ENCODE results near the gene ZNF81. TPM values are rescaled to one million over a fixed set of nuclear protein-coding genes. Genes with fewer than 3 reads are reported as not detected.

Gene ZNF81
- 2.6 and 2.8 TPM in 2 replicates for polyA plus RNA-seq (2013)

GRCh38 chrX:47836164-47837072 lies at the start of gene ZNF81:
TSS of gene ZNF81 (plus strand) at chrX:47836902. CDS start at chrX:47846268, 9,366 bp downstream.
- H2AK5ac ChIP-seq (ENCODE audit: low read length) = no peak within 1 kb of the TSS
- H3K4me1 ChIP-seq (ENCODE audit: control insufficient read depth in 1 of 2, insufficient read depth in 2 of 2, low read length in 2 of 2) = no peaks in the 10 kb centered on the region
- no peak within 1 kb of the TSS for H3K27ac ChIP-seq (ENCODE audit: low read depth, low read length)
- no CpG with 5 or more reads among the region's 41 CpGs for WGBS (ENCODE audit: extremely low coverage, insufficient coverage, insufficient read length)
- H3K36me3 ChIP-seq (ENCODE audit: control insufficient read depth in 1 of 2, insufficient read depth in 2 of 2, low read length in 2 of 2) = no peaks in the 10 kb centered on the region
- H2BK120ac ChIP-seq (ENCODE audit: insufficient read depth, low read length, poor library complexity) = no peak within 1 kb of the TSS
- H2BK12ac ChIP-seq (ENCODE audit: low read length) = no peak within 1 kb of the TSS
- peak within 1 kb of the TSS; percentile 49 for H4K12ac ChIP-seq (ENCODE audit: low read depth, low read length)
- H3K4me3 ChIP-seq (ENCODE audit: low read depth, low read length) = peak within 1 kb of the TSS; percentile 77
- no peak within 1 kb of the TSS for H3K18ac ChIP-seq (ENCODE audit: low read length)
- H3K14ac ChIP-seq (ENCODE audit: low read length) = no peak within 1 kb of the TSS
- H3K4ac ChIP-seq (ENCODE audit: low read depth, low read length) = no peak within 1 kb of the TSS
- no peaks in the 10 kb centered on the region for H3K79me2 ChIP-seq (ENCODE audit: control insufficient read depth, insufficient read depth, low read length, poor library complexity)
- H4K8ac ChIP-seq (ENCODE audit: low read depth, low read length) = peak within 1 kb of the TSS; percentile 83
- H3K27me3 ChIP-seq (ENCODE audit: insufficient read depth, low read length) = no peaks in the 10 kb centered on the region
- H3K9me3 ChIP-seq (ENCODE audit: insufficient read depth, low read depth, low read length) = no peaks in the 10 kb centered on the region
- H2BK5ac ChIP-seq (ENCODE audit: low read depth, low read length, poor library complexity) = peak within 1 kb of the TSS; percentile 32
- DNase-seq = peak; percentile 91 to 96
- H3K79me1 ChIP-seq (ENCODE audit: low read length) = no peaks in the 10 kb centered on the region
- no peak within 1 kb of the TSS for H3K23ac ChIP-seq (ENCODE audit: low read length)
- peak within 1 kb of the TSS; percentile 72 for H3K4me2 ChIP-seq (ENCODE audit: low read length)
- peak within 1 kb of the TSS; percentile 75 for H4K91ac ChIP-seq (ENCODE audit: low read depth, low read length)
- peak within 1 kb of the TSS; percentile 69 for H3K9ac ChIP-seq (ENCODE audit: low read length)
- no peak within 1 kb of the TSS for H2AFZ ChIP-seq (ENCODE audit: insufficient read depth, low read length, poor library complexity)

GRCh38 chrX:47796433-47796906 lies 40.2 kb upstream of the ZNF81 start:
- Histone ChIP-seq H2BK5ac (ENCODE audit: low read depth, low read length, poor library complexity) (no peak overlapping the region), H2BK12ac (ENCODE audit: low read length) (no peak overlapping the region), H2AFZ (ENCODE audit: insufficient read depth, low read length, poor library complexity) (no peak overlapping the region), H3K4ac (ENCODE audit: low read depth, low read length) (no peak overlapping the region), H3K14ac (ENCODE audit: low read length) (no peak overlapping the region), H3K4me3 (ENCODE audit: low read depth, low read length) (no peak overlapping the region), H3K36me3 (ENCODE audit: control insufficient read depth in 1 of 2, insufficient read depth in 2 of 2, low read length in 2 of 2) (no peaks in the 10 kb centered on the region), H3K4me2 (ENCODE audit: low read length) (no peak overlapping the region), H4K91ac (ENCODE audit: low read depth, low read length) (no peak overlapping the region), H3K79me2 (ENCODE audit: control insufficient read depth, insufficient read depth, low read length, poor library complexity) (no peaks in the 10 kb centered on the region), H3K27ac (ENCODE audit: low read depth, low read length) (no peak overlapping the region), H2AK5ac (ENCODE audit: low read length) (no peak overlapping the region), H4K8ac (ENCODE audit: low read depth, low read length) (no peak overlapping the region), H4K12ac (ENCODE audit: low read depth, low read length) (no peak overlapping the region), H3K23ac (ENCODE audit: low read length) (no peak overlapping the region), H3K79me1 (ENCODE audit: low read length) (no peaks in the 10 kb centered on the region), H3K9me3 (ENCODE audit: insufficient read depth, low read depth, low read length) (no peaks in the 10 kb centered on the region), H3K27me3 (ENCODE audit: insufficient read depth, low read length) (no peaks in the 10 kb centered on the region), H3K18ac (ENCODE audit: low read length) (no peak overlapping the region), H2BK120ac (ENCODE audit: insufficient read depth, low read length, poor library complexity) (no peak overlapping the region), H3K9ac (ENCODE audit: low read length) (no peak overlapping the region), H3K4me1 (ENCODE audit: control insufficient read depth in 1 of 2, insufficient read depth in 2 of 2, low read length in 2 of 2) (no peaks in the 10 kb centered on the region)
- DNase-seq = no peak
- no CpG with 5 or more reads among the region's 3 CpGs for whole genome bisulfite sequencing (ENCODE audit: extremely low coverage, insufficient coverage, insufficient read length)

DNA sequence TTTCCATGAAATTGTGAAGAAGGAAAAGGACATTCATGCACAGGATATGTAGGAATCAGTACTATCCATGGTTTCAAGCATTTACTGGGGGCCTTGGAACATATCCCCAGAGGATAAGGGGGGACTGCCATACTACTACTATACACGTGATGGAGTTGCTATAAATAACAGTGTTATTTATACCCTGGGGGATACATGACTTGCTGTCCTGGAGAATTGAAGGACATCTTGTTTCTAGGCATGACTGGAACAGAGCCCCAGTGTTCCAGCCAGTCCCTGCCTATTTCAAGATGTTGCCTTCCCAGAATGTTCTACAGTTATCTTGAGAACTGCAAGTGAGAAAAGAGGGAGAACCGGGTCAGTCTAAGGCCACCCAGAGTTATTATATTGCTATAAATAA lies 39.6 kb upstream of the ZNF81 start:
- DNase-seq = no peak
- Histone ChIP-seq H3K79me1 (ENCODE audit: low read length) (no peaks in the 10 kb centered on the region), H3K79me2 (ENCODE audit: control insufficient read depth, insufficient read depth, low read length, poor library complexity) (no peaks in the 10 kb centered on the region), H4K12ac (ENCODE audit: low read depth, low read length) (no peak overlapping the region), H3K4me1 (ENCODE audit: control insufficient read depth in 1 of 2, insufficient read depth in 2 of 2, low read length in 2 of 2) (no peaks in the 10 kb centered on the region), H3K9me3 (ENCODE audit: insufficient read depth, low read depth, low read length) (no peaks in the 10 kb centered on the region), H3K4ac (ENCODE audit: low read depth, low read length) (no peak overlapping the region), H2AFZ (ENCODE audit: insufficient read depth, low read length, poor library complexity) (no peak overlapping the region), H3K36me3 (ENCODE audit: control insufficient read depth in 1 of 2, insufficient read depth in 2 of 2, low read length in 2 of 2) (no peaks in the 10 kb centered on the region), H4K91ac (ENCODE audit: low read depth, low read length) (no peak overlapping the region), H3K14ac (ENCODE audit: low read length) (no peak overlapping the region), H2BK120ac (ENCODE audit: insufficient read depth, low read length, poor library complexity) (no peak overlapping the region), H2AK5ac (ENCODE audit: low read length) (no peak overlapping the region), H3K4me2 (ENCODE audit: low read length) (no peak overlapping the region), H2BK5ac (ENCODE audit: low read depth, low read length, poor library complexity) (no peak overlapping the region), H3K18ac (ENCODE audit: low read length) (no peak overlapping the region), H3K9ac (ENCODE audit: low read length) (no peak overlapping the region), H3K27ac (ENCODE audit: low read depth, low read length) (no peak overlapping the region), H4K8ac (ENCODE audit: low read depth, low read length) (no peak overlapping the region), H3K23ac (ENCODE audit: low read length) (no peak overlapping the region), H2BK12ac (ENCODE audit: low read length) (no peak overlapping the region), H3K4me3 (ENCODE audit: low read depth, low read length) (no peak overlapping the region), H3K27me3 (ENCODE audit: insufficient read depth, low read length) (no peaks in the 10 kb centered on the region)
- WGBS (ENCODE audit: extremely low coverage, insufficient coverage, insufficient read length) = no CpG with 5 or more reads among the region's 2 CpGs

DNA sequence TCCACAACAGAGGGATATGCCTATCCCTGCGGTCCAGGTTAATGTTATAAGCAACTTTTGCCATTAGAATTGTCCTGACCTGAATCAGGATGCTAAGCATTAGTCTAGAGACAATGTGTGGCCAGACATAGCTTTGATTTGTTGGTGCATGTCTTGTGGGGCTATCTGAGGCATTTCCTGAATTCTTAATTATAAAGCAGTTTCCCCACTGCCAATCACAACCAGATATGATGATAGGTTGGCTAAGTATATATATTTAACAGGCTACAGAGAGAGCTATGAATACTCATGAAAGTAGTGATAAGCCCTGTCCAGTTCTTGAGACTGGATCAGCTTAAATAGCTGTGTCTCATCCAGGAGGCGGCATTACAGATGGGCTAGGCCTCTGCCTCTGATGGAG lies 37.8 kb upstream of the ZNF81 start:
- no peak overlapping the region for H4K8ac ChIP-seq (ENCODE audit: low read depth, low read length)
- peaks cover 0 to 2% of the 10 kb centered on the region in 2 experiments for H3K4me1 ChIP-seq (ENCODE audit: control insufficient read depth in 1 of 2, insufficient read depth in 2 of 2, low read length in 2 of 2)
- no peak overlapping the region for H2BK5ac ChIP-seq (ENCODE audit: low read depth, low read length, poor library complexity)
- no peak overlapping the region for H4K91ac ChIP-seq (ENCODE audit: low read depth, low read length)
- no peak overlapping the region for H2AK5ac ChIP-seq (ENCODE audit: low read length)
- H3K4me2 ChIP-seq (ENCODE audit: low read length) = no peak overlapping the region
- no peak overlapping the region for H3K27ac ChIP-seq (ENCODE audit: low read depth, low read length)
- no peaks in the 10 kb centered on the region for H3K9me3 ChIP-seq (ENCODE audit: insufficient read depth, low read depth, low read length)
- H4K12ac ChIP-seq (ENCODE audit: low read depth, low read length) = no peak overlapping the region
- no peak overlapping the region for H2BK12ac ChIP-seq (ENCODE audit: low read length)
- no peak overlapping the region for H3K4me3 ChIP-seq (ENCODE audit: low read depth, low read length)
- no peaks in the 10 kb centered on the region for H3K79me2 ChIP-seq (ENCODE audit: control insufficient read depth, insufficient read depth, low read length, poor library complexity)
- no peak overlapping the region for H3K4ac ChIP-seq (ENCODE audit: low read depth, low read length)
- no CpG with 5 or more reads among the region's 2 CpGs for WGBS (ENCODE audit: extremely low coverage, insufficient coverage, insufficient read length)
- no peak overlapping the region for H2BK120ac ChIP-seq (ENCODE audit: insufficient read depth, low read length, poor library complexity)
- H2AFZ ChIP-seq (ENCODE audit: insufficient read depth, low read length, poor library complexity) = no peak overlapping the region
- no peak overlapping the region for H3K18ac ChIP-seq (ENCODE audit: low read length)
- no peak overlapping the region for H3K9ac ChIP-seq (ENCODE audit: low read length)
- H3K14ac ChIP-seq (ENCODE audit: low read length) = no peak overlapping the region
- no peaks in the 10 kb centered on the region for H3K79me1 ChIP-seq (ENCODE audit: low read length)
- H3K27me3 ChIP-seq (ENCODE audit: insufficient read depth, low read length) = no peaks in the 10 kb centered on the region
- no peak overlapping the region for H3K23ac ChIP-seq (ENCODE audit: low read length)
- H3K36me3 ChIP-seq (ENCODE audit: control insufficient read depth in 1 of 2, insufficient read depth in 2 of 2, low read length in 2 of 2) = no peaks in the 10 kb centered on the region
- DNase-seq = no peak

Data from trophoblast cell (in vitro differentiated cells and primary cell).